ENCODE results near the gene EIF6. TPM values are rescaled to one million over a fixed set of nuclear protein-coding genes. Genes with fewer than 3 reads are reported as not detected.
A peak's percentile ranks its signal among the peaks of the same experiment; 100 is the strongest.

EIF6 gene
- total RNA-seq, 1 experiment from 2014 or later: 180 TPM

GRCh38 chr20:35306931-35307517, 22.5 kb upstream of the EIF6 start:
- no peak overlapping the region for H3K4me3 ChIP-seq (ENCODE audit: low read depth, low read length, poor library complexity, severe bottlenecking)
- H3K27ac ChIP-seq (ENCODE audit: low read depth, low read length, poor library complexity, severe bottlenecking): no peak overlapping the region
- no peaks in the 10 kb centered on the region for H3K9me3 ChIP-seq (ENCODE audit: low read depth, low read length, poor library complexity, severe bottlenecking)
- H3K4me1 ChIP-seq (ENCODE audit: insufficient read depth, low read length, poor library complexity, severe bottlenecking): peaks cover 4% of the 10 kb centered on the region
- no peaks in the 10 kb centered on the region for H3K36me3 ChIP-seq (ENCODE audit: insufficient read depth, low read length, poor library complexity, severe bottlenecking)
- ChIA-PET POLR2A (ENCODE audit: low non-redundant PET) (no interaction called here), CTCF (interaction anchor here (0.6 to 1.6 kb wide), 3 partner anchors 23 to 162 kb away, joined by 3 to 8 read pairs (median 7); partner anchors contain the start of gene EIF6)
- peak; percentile 78 for DNase-seq (ENCODE audit: low spot score)
- TF ChIP-seq EZH2 (IDR thresholded peaks at IDR 0.05; ENCODE audit: borderline replicate concordance, low read depth, low read length, poor library complexity, severe bottlenecking): no peak
- TF ChIP-seq CTCF (conservative IDR thresholded peaks at IDR 0.05; ENCODE audit: low read depth, low read length): peak; percentile 90
- H3K27me3 ChIP-seq (replicated peaks; ENCODE audit: insufficient read depth, low read depth, low read length, poor library complexity): no peaks in the 10 kb centered on the region
- intact Hi-C loops (cut with micrococcal nuclease; ENCODE audit: unreplicated experiment): loop anchor here (5.0 kb wide), 1 partner anchor 130 kb away; the partner anchor contains the start of gene GDF5
- BruUV-seq (replicated peaks): no TSS peak

GRCh38 chr20:35305682-35306556, 21.3 kb upstream of the EIF6 start:
- Histone ChIP-seq H3K4me3 (ENCODE audit: low read depth, low read length, poor library complexity, severe bottlenecking) (no peak overlapping the region), H3K4me1 (ENCODE audit: insufficient read depth, low read length, poor library complexity, severe bottlenecking) (no peaks in the 10 kb centered on the region), H3K27me3 (replicated peaks; ENCODE audit: insufficient read depth, low read depth, low read length, poor library complexity) (no peaks in the 10 kb centered on the region), H3K36me3 (ENCODE audit: insufficient read depth, low read length, poor library complexity, severe bottlenecking) (no peaks in the 10 kb centered on the region), H3K27ac (ENCODE audit: low read depth, low read length, poor library complexity, severe bottlenecking) (no peak overlapping the region), H3K9me3 (ENCODE audit: low read depth, low read length, poor library complexity, severe bottlenecking) (no peaks in the 10 kb centered on the region)
- ChIA-PET CTCF (interaction anchor here (0.6 to 1.6 kb wide), 3 partner anchors 22 to 161 kb away, joined by 3 to 8 read pairs (median 7); partner anchors contain the start of gene EIF6), POLR2A (ENCODE audit: low non-redundant PET) (no interaction called here)
- peak; percentile 40 for DNase-seq (ENCODE audit: low spot score)
- BruUV-seq (replicated peaks): no TSS peak
- no peak for TF ChIP-seq EZH2 (IDR thresholded peaks at IDR 0.05; ENCODE audit: borderline replicate concordance, low read depth, low read length, poor library complexity, severe bottlenecking)
- TF ChIP-seq CTCF (conservative IDR thresholded peaks at IDR 0.05; ENCODE audit: low read depth, low read length): no peak
- intact Hi-C loops (cut with micrococcal nuclease; ENCODE audit: unreplicated experiment): loop anchor here (5.0 kb wide), 1 partner anchor 131 kb away; the partner anchor contains the start of gene GDF5

- ChIA-PET POLR2A (ENCODE audit: low non-redundant PET) (interaction anchor here (0.6 kb wide), 1 partner anchor 36 kb away, joined by 4 read pairs; no protein-coding TSS in a partner anchor), CTCF (interaction anchor here (1.8 kb wide), 1 partner anchor 25 kb away, joined by 5 read pairs; no protein-coding TSS in a partner anchor)
- TF ChIP-seq CTCF (conservative IDR thresholded peaks at IDR 0.05; ENCODE audit: low read depth, low read length) (no peak), EZH2 (IDR thresholded peaks at IDR 0.05; ENCODE audit: borderline replicate concordance, low read depth, low read length, poor library complexity, severe bottlenecking) (no peak)
- no TSS peak for BruUV-seq (replicated peaks)
- no peaks in the 10 kb centered on the region for H3K4me1 ChIP-seq (ENCODE audit: insufficient read depth, low read length, poor library complexity, severe bottlenecking)
- H3K9me3 ChIP-seq (ENCODE audit: low read depth, low read length, poor library complexity, severe bottlenecking): no peaks in the 10 kb centered on the region
- no peak for DNase-seq (ENCODE audit: low spot score)
- no peak overlapping the region for H3K4me3 ChIP-seq (ENCODE audit: low read depth, low read length, poor library complexity, severe bottlenecking)
- intact Hi-C loops (cut with micrococcal nuclease; ENCODE audit: unreplicated experiment): loop anchor here (5.0 kb wide), 2 partner anchors 132 to 142 kb away; partner anchors contain the start of gene GDF5
- H3K36me3 ChIP-seq (ENCODE audit: insufficient read depth, low read length, poor library complexity, severe bottlenecking): no peaks in the 10 kb centered on the region
- no peaks in the 10 kb centered on the region for H3K27me3 ChIP-seq (replicated peaks; ENCODE audit: insufficient read depth, low read depth, low read length, poor library complexity)
- no peak overlapping the region for H3K27ac ChIP-seq (ENCODE audit: low read depth, low read length, poor library complexity, severe bottlenecking)
These were observed 20.4 kb upstream of the EIF6 start for GRCh38 chr20:35304956-35305355.
